ENCODE measurements around the gene GAPDH.
"Not testable (repeated sequence)": the region's sequence is repeated elsewhere in the genome, so short reads cannot be mapped to it uniquely, and the experiment has no call there.

The GAPDH gene

DNA sequence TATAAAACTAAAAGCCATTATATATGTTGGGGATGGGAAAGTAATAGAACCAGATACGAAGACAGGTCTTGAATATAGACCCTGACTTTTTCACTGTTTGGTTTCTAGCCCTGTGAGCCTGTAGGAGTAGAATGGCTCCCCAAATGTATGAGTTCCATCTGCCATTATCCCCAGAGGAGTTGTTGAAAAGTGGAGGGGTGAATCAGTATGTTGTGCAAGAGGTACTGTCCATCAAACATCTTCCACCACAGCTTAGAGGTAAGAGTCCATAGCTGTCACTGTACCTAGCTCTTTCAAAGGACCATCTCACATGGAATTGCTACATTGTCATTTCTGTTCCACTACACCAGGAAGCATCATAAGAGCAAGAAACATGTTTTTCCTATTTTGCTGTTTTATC lies 39.3 kb upstream of the GAPDH start:
- no peaks in the 10 kb centered on the region for H3K27me3 ChIP-seq (ENCODE audit: insufficient read depth, poor library complexity, severe bottlenecking)
- peak; percentile 3 to 49 for DNase-seq (ENCODE audit: low read depth in 1 of 2, low spot score in 1 of 2)
- H3K4me3 ChIP-seq (replicated peaks; ENCODE audit: insufficient read depth, low read length) = peak overlapping the region; percentile 93
- TF ChIP-seq POLR2AphosphoS5 (IDR thresholded peaks at IDR 0.05; ENCODE audit: low read depth) (no peak), SPI1 (IDR thresholded peaks at IDR 0.05; ENCODE audit: borderline replicate concordance, low read depth) (no peak), GABPA (IDR thresholded peaks at IDR 0.05; ENCODE audit: low read depth) (no peak)
- TF ChIP-seq, protein P1, sequence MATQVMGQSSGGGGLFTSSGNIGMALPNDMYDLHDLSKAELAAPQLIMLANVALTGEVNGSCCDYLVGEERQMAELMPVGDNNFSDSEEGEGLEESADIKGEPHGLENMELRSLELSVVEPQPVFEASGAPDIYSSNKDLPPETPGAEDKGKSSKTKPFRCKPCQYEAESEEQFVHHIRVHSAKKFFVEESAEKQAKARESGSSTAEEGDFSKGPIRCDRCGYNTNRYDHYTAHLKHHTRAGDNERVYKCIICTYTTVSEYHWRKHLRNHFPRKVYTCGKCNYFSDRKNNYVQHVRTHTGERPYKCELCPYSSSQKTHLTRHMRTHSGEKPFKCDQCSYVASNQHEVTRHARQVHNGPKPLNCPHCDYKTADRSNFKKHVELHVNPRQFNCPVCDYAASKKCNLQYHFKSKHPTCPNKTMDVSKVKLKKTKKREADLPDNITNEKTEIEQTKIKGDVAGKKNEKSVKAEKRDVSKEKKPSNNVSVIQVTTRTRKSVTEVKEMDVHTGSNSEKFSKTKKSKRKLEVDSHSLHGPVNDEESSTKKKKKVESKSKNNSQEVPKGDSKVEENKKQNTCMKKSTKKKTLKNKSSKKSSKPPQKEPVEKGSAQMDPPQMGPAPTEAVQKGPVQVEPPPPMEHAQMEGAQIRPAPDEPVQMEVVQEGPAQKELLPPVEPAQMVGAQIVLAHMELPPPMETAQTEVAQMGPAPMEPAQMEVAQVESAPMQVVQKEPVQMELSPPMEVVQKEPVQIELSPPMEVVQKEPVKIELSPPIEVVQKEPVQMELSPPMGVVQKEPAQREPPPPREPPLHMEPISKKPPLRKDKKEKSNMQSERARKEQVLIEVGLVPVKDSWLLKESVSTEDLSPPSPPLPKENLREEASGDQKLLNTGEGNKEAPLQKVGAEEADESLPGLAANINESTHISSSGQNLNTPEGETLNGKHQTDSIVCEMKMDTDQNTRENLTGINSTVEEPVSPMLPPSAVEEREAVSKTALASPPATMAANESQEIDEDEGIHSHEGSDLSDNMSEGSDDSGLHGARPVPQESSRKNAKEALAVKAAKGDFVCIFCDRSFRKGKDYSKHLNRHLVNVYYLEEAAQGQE (IDR thresholded peaks at IDR 0.05; ENCODE audit: insufficient replicate concordance, low read depth) = no peak
- TF ChIP-seq, protein P2, sequence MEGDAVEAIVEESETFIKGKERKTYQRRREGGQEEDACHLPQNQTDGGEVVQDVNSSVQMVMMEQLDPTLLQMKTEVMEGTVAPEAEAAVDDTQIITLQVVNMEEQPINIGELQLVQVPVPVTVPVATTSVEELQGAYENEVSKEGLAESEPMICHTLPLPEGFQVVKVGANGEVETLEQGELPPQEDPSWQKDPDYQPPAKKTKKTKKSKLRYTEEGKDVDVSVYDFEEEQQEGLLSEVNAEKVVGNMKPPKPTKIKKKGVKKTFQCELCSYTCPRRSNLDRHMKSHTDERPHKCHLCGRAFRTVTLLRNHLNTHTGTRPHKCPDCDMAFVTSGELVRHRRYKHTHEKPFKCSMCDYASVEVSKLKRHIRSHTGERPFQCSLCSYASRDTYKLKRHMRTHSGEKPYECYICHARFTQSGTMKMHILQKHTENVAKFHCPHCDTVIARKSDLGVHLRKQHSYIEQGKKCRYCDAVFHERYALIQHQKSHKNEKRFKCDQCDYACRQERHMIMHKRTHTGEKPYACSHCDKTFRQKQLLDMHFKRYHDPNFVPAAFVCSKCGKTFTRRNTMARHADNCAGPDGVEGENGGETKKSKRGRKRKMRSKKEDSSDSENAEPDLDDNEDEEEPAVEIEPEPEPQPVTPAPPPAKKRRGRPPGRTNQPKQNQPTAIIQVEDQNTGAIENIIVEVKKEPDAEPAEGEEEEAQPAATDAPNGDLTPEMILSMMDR (IDR thresholded peaks at IDR 0.05; ENCODE audit: insufficient read depth, low read length) = no peak
- peak overlapping the region; percentile 92 for H3K27ac ChIP-seq (replicated peaks)

DNA sequence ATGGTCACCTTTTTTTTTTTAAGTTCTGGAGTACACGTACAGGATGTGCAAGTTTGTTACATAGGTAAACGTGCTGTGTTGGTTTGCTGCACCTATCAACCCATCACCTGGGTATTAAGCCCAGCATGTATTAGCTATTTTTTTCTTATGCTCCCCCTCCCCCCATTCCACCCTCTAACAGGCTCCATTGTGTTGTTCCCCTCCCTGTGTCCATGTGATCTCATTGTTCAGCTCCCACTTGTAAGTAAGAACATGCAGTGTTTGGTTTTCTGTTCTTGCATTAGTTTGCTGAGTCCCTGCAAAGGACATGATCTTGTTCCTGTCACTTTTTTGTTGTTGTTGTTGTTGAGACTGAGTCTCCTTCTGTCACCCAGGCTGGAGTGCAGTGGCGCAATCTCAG lies 37.0 kb upstream of the GAPDH start:
- not testable (repeated sequence) for H3K27me3 ChIP-seq (ENCODE audit: insufficient read depth, poor library complexity, severe bottlenecking); H3K27ac ChIP-seq (replicated peaks); DNase-seq (ENCODE audit: low read depth in 1 of 2, low spot score in 1 of 2); H3K4me3 ChIP-seq (replicated peaks; ENCODE audit: insufficient read depth, low read length)

DNA sequence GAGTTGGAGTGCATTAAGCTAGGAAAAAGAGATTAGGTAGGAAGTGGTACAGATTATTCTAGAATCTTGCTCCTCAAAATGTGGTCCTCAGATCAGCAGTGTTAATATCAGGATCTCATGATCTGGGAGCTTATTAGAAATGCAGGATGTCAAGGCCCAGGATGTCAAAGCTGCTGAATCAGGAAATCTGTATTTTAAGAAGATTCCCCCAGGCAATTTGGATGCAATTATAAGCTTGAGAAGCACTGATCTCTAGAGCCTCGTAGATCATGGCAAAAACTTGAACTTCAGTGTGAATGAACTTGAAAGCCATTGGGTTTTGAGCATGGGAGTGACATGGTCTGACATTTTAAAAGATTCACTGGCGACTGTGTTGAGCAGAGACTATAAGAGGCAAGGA lies 33.9 kb upstream of the GAPDH start:
- no peak overlapping the region for H3K4me3 ChIP-seq (replicated peaks; ENCODE audit: insufficient read depth, low read length)
- H3K27ac ChIP-seq (replicated peaks) = no peak overlapping the region
- no peaks in the 10 kb centered on the region for H3K27me3 ChIP-seq (ENCODE audit: insufficient read depth, poor library complexity, severe bottlenecking)
- TF ChIP-seq, protein P1 (IDR thresholded peaks at IDR 0.05; ENCODE audit: insufficient replicate concordance, low read depth) = no peak
- TF ChIP-seq GABPA (IDR thresholded peaks at IDR 0.05; ENCODE audit: low read depth) (no peak), POLR2AphosphoS5 (IDR thresholded peaks at IDR 0.05; ENCODE audit: low read depth) (no peak), SPI1 (IDR thresholded peaks at IDR 0.05; ENCODE audit: borderline replicate concordance, low read depth) (no peak)
- TF ChIP-seq, protein P2 (IDR thresholded peaks at IDR 0.05; ENCODE audit: insufficient read depth, low read length) = no peak
- DNase-seq (ENCODE audit: low read depth in 1 of 2, low spot score in 1 of 2) = no peak

DNA sequence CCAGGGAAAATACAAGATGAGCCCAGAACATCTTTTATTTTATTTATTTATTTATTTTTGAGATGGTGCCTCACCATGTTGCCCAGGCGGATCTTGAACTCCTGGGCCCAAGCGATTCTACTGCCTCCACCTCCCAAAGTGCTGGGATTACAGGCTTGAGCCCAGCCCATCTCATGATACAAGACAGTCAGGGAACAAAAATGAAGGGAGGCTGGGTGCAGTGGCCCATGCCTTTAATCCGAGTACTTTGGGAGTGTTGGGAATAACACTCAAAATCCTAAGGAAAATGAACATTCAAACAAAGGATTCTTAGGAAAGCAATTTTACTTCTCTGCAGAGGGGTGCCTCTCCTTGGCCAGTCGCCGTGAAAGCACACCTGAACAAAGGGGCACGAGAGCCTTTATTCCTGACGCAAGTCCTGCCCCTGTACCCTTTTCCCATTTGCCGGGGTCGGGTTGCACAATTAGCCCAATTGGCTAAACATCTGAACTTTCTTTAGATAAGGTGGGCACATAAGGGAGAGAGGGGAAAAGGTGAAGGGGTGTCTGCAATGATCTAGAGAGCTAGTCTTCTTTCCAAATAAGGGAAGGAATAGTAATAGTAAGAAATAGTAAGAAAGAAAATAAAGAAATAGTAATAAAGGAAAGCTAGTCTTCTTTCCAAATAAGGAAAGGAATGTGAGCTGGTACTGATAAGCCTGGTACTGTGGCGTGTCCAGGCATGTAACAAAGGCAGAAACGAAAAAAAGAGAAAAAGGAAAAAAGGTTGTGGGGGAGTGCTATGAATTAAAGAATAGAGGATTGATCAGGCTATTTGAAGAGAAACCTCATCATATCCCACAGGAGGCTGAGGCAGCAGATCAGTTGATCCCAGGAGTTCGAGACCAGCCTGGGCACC lies 27.0 kb upstream of the GAPDH start:
- Histone ChIP-seq H3K4me3 (replicated peaks; ENCODE audit: insufficient read depth, low read length) (no peak overlapping the region), H3K27me3 (ENCODE audit: insufficient read depth, poor library complexity, severe bottlenecking) (no peaks in the 10 kb centered on the region), H3K27ac (replicated peaks) (no peak overlapping the region)
- no peak for DNase-seq (ENCODE audit: low read depth in 1 of 2, low spot score in 1 of 2)
- TF ChIP-seq, protein P2 (IDR thresholded peaks at IDR 0.05; ENCODE audit: insufficient read depth, low read length) = no peak
- TF ChIP-seq, protein P1 (IDR thresholded peaks at IDR 0.05; ENCODE audit: insufficient replicate concordance, low read depth) = no peak
- TF ChIP-seq GABPA (IDR thresholded peaks at IDR 0.05; ENCODE audit: low read depth) (no peak), SPI1 (IDR thresholded peaks at IDR 0.05; ENCODE audit: borderline replicate concordance, low read depth) (no peak), POLR2AphosphoS5 (IDR thresholded peaks at IDR 0.05; ENCODE audit: low read depth) (no peak)

All from HL-60 (cell line).